HG02973 (cell line): Measurements from ENCODE around the gene ZNRF1.
"Not testable (repeated sequence)": the region's sequence is repeated elsewhere in the genome, so short reads cannot be mapped to it uniquely, and the experiment has no call there.

Experiments
- ATAC-seq: cut with Tn5 transposase; IDR thresholded peaks from one replicate; pipeline ENCODE4 v1.9.1; 2021; ENCODE audit warnings: moderate library complexity; ENCODE audit not compliant: unreplicated experiment

The ZNRF1 gene

GRCh38 chr16:75026239-75026891 lies 27.5 kb downstream of the ZNRF1 start:
- ATAC-seq = not testable (repeated sequence)

- ATAC-seq = no peak
Observed at GRCh38 chr16:75026892-75027391, 28.1 kb downstream of the ZNRF1 start.

DNA sequence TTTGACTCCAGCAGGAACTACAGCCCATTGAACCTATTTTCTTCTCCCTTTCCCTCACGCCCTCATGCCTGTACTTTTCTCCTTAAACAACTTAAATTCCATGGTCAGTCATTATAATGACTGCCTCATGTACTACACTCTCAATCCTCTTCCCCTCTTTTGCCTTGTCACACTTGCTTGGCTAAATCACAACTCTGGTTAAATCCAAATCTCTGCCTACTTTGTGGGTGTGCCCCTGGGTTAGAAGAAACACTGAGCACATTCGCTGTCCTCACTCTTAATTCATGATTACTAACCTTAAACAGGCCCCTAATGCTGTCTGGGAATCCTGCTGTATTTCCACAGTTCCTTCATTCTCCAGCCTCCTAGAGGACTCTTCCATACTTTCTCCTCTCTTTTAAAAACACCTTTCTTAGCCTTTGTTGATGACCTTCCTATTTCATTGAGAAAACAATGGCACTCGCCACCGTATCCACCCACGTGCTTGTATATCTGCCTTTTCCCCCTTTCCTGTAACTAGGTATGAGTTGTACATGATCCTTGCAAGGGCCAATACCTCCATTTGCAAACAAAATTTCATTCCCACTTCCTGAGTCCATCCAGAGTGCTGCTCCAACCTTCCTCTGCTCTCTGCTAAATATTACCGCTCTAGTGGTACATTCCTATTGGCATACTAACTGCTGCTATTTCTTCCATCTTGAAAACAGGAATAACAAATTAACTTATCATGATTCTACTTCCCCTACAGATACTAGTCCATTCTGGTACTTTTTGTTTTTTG lies 28.9 kb downstream of the ZNRF1 start:
- no peak for ATAC-seq

GRCh38 chr16:75028544-75029135 lies 29.8 kb downstream of the ZNRF1 start:
- ATAC-seq = no peak

DNA sequence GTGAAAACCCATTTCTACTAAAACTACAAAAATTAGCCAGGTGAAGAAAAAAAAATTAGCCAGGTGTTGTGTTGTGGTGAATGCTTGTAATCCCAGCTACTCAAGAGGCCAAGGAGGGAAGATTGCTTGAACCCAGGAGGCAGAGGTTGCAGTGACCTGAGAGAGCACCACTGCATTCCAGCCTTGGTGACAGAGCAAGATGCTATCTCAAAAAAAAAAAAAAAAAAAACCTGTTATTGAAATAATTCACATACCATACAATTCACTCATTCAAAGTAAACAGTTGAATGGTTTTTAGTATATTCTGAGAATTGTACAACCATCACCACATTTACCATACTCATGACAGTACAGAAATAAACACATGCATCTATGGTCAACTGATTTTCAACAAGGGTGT lies 31.0 kb downstream of the ZNRF1 start:
- ATAC-seq = no peak

DNA sequence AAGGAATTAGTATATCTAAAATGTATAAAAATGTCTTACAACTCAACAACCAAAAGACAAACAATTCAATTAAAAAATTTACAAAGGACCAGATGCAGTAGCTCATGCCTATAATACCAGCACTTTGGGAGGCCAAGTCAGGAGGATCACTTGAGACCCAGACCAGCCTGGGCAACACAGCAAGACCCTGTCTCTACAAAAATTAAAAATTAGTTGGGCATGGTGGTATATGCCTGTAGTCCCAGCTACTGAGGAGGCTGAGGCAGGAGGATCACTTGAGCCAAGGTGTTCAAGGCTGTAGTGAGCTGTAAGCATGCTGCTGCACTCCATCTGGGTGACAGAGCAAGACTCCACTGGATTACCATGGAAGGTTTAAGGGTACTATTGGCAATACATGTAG lies 33.8 kb downstream of the ZNRF1 start:
- no peak for ATAC-seq

DNA sequence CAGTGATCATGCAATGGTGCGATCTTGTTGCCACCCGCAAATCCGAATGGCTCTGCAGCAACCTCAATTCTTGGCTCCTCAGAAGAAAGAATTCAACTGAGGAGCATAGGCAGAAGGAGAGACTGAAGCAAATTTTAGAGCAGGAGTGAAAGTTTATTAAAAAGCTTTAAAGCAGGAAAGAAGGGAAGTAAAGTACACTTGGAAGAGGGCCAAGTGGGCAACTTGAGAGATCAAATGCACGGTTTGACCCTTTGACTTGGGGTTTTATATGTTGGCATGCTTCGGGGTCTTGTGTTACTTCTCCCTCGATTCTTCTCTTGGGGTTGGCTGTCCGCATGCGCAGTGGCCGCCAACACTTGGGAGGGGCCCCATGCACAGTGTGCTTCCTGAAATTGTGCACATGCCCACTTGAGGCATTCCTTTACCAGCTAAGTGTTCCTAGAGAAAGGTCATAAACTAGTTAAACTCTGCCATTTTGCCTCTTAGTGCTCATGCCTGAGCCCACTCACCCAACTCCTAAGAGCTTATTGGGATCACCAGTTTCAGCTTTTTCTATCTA lies 36.7 kb downstream of the ZNRF1 start:
- ATAC-seq = no peak

DNA sequence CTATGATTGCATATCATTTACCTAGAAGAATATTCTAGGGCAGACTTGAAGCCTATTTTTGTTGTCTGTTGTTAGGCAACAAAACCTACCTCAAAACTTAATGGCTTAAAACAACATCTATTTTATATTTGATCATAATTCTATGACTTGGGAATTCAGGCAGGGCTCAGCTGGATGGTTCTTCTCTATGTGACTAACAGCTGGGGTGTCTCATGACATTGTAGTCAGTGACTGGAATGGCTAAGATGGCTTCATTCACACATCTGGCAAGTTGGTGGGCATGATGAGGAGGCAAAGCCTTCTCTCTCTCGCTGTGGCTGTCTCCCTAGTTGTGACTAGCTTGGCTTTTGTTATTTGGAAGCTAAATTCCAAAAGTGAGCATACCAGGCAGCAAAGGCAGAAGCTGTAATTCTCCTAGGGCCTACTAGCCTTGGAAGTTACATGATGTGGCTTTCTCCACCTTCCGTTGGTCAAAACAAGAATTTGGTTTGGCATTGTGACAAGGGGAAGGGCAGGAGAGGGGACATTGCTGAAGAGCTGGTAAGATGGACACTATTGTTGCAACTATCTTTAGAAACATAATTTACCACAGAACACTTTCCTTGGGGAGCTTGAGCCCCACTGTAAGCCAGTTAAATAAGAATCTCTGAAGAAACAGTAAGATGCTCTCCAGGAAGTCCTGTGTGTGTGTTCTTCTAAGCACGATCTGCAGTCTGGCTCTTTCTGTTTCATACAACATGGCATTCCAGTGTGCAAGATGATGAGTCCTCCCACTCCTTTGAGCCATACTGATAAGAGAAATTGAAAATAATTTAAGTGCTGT lies 39.4 kb downstream of the ZNRF1 start:
- no peak for ATAC-seq

GRCh38 chr16:75039941-75040340 lies 41.1 kb downstream of the ZNRF1 start:
- ATAC-seq = no peak

DNA sequence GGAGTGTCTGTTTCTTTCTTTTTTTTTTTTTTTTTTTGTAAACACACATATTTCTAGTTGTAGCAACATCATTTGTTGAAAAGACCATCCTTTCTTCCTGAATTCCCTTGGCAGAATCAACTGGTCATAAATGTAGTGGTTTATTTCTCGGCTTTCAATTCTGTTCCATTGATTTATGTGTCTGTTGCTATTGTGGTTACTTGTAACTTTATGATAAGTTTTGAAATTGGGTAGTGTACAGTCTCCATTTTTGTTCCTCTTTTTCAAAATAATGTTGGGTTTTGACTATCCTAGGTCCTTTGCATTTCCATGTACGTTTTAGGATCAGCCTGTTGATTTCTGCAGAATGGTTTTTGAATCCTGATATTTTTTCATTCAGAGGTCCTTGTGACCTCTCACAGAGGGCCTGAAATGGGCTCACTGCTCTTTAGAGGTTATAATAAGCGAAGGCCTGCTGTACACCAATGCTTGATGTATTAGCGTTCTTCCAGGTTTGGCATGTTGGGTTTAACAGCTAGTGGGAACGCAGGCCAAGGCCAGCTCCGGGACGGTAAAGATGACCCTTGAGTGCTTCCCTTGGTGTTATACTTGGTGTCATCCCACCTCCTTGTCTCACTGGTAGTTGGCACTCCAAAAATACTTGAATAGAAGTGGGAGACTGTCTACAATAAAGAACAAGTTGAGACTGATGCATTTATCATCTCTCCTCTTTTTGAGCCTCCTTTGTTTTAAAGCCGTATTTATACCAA lies 43.8 kb downstream of the ZNRF1 start:
- ATAC-seq = no peak

DNA sequence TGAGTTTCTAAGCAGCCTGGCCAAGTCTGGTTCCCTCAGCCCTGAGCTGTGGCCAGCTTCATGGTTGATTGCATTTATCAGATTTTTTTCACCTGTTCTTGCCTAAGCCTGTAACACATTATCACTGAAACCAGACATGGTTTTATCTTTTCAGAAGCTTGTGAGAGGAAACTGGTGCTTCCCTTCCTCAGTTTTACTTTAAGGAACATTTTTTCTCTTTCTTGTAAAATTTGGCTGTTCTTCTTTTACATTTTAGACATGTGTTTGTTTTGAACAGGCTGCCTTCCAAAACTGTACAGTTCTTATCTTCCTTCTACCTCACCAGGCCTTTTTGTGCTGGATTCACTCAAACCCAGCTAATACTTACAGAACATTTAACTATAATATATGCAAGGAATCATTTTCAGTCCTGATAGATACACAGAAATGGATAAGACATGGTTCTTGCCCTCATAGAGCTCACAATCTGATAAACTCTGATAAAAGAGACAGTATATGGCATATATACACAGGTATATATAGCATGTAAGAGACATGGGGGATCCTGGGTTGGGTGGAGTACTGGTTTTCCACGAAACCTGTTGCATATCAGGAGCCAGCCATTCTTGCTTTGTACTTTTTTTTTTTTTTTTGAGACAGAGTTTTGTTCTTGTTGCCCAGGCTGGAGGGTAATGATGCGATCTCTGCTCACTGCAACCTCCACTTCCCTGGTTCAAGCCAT lies 44.5 kb downstream of the ZNRF1 start:
- no peak for ATAC-seq

DNA sequence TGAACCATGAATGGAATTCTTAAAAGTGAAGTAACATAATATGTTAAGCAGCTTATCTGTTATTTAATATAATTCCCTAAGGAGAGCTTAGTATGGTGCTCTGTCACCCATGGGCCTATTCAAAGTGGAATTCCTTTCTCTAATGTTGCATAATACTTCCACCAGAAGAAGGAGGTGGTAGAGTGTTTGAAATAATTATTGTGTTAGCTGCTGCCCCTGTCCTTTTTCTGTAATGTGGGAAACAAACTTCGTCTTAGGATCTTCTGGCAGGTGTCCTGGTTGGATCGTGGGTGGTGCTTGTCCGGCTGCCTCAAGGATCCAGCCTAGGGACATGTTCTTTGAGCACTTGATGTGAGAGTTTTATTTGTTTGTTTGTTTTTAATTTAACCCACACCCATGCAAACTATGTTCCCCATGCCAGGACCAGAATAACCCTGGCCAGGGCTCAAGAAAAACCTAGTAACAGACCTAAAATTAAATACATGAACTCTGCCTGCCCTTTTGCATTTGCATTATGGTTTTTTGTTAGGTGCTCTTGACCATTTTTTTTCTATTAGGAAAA lies 46.1 kb downstream of the ZNRF1 start:
- ATAC-seq = no peak

DNA sequence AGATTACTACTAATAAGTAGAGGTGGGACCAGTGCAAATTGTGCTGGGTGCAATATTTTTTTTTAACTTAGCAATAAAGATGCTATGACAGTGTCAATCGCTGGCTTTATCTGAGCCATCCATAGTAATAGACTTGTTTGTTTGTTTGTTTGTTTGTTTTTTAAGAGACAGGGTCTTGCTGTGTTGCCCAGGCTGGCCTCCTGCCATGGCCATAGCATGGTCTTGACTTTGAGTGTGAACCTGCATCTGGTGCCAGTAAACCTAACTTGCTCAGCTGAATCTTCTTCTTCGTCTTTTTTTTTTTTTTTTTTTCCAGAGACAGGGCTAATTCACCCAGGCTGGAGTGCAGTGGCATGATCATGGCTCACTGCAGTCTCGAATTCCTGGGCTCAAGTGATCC lies 46.6 kb downstream of the ZNRF1 start:
- no peak for ATAC-seq

DNA sequence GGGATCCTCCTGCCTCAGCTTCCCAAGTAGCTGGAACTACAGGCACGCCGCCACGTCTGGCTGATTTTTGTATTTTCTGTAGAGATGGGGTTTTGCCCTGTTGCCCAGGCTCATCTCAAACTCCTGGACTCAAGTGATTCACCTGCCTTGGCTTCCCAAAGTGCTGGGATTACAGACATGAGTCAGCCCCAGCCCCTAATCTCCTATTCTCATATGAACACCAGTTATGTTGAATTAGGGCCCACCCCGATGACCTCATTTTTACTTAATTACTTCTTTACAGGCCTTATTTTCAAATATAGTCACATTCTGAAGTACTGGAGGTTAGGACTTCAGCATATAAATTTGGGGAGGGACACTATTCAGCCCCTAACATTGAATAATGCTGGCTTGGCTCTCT lies 49.2 kb downstream of the ZNRF1 start:
- no peak for ATAC-seq

DNA sequence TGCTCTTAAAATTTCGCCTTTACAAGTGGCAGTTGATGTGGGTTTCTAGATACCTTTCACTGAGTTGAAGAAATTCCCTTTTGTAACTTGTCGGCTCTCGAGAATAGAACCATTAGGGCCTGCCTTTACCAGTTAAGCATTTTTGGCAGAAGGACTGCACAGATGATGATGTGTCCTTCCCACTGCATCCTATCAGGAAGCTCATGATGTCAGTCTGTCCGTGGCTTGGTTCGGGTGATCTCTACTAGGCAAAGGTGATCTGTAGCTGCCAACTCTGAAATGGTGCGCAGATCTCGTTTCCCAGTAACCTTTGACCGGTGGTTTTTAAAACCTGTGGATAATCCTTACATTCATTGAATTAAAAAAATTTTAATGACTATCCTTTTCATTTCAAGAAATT lies 49.7 kb downstream of the ZNRF1 start:
- no peak for ATAC-seq

- no peak for ATAC-seq
Observed at GRCh38 chr16:75052481-75053202, 53.8 kb downstream of the ZNRF1 start.

- no peak for ATAC-seq
Observed at GRCh38 chr16:75053791-75054555, 55.1 kb downstream of the ZNRF1 start.

DNA sequence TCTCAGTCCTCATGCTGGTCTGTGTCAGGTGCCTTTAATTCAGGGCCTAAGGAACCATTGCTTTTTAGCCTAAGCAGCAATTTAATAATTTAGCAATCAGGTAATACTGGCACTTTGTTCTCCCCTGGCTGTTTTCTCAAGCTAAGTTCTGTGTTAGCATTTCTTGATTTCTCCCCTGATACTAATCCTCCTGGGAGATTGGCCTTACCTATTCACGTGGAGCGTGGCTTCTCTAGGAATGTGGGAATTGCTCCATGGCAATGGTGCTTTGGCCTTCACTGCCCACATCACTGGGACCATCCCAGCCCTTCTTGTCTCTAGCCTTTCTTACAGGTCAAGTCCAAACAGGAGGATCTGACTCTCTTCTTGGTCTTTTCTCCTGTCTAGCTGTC lies 55.7 kb downstream of the ZNRF1 start:
- ATAC-seq = no peak
